CD14-positive monocyte (primary cell): ENCODE data around the gene REXO2. TPM values are rescaled to one million over a fixed set of nuclear protein-coding genes. Genes with fewer than 3 reads are reported as not detected.
A peak's percentile ranks its signal among the peaks of the same experiment; 100 is the strongest.

Source experiments
- DNase-seq, 3 donors: peaks; one replicate each; pipeline ENCODE4 v3.0.0-alpha.2; 2011 to 2022
- H2AFZ ChIP-seq: 2 replicates; pipeline ENCODE4 v1.6.0; 2012; ENCODE audit warnings: mild to moderate bottlenecking, low read depth, low read length, inconsistent platforms; ENCODE audit not compliant: insufficient read depth, poor library complexity, severe bottlenecking
- H3K27ac ChIP-seq, 2 donors: 1 replicate in 1 of 2; 2 replicates in 1 of 2; pipeline ENCODE4 v1.5.1; 2012 to 2013; ENCODE audit warnings: low read length in 2 of 2, control low read depth in 1 of 2, inconsistent platforms in 1 of 2, low read depth in 1 of 2, mild to moderate bottlenecking in 1 of 2
- H3K27me3 ChIP-seq, 2 donors: one replicate each; pipeline versions ENCODE4 v1.6.0 to v1.6.1; 2011 to 2013; ENCODE audit warnings: low read length in 2 of 2; ENCODE audit not compliant: control insufficient read depth in 2 of 2, insufficient read depth in 2 of 2
- H3K36me3 ChIP-seq, 2 donors: replicated peaks in 1 of 2; 1 replicate in 1 of 2; 2 replicates in 1 of 2; pipeline versions ENCODE4 v1.5.1 to v1.6.1; 2012 to 2013; ENCODE audit warnings: low read length in 2 of 2, control low read depth in 1 of 2, inconsistent platforms in 1 of 2, mild to moderate bottlenecking in 1 of 2; ENCODE audit not compliant: insufficient read depth in 2 of 2, control insufficient read depth in 1 of 2
- H3K4me1 ChIP-seq, 2 donors: 1 replicate in 1 of 2; 2 replicates in 1 of 2; pipeline versions ENCODE4 v1.5.1 to v1.6.1; 2012 to 2013; ENCODE audit warnings: low read length in 2 of 2, control low read depth in 1 of 2, inconsistent platforms in 1 of 2, mild to moderate bottlenecking in 1 of 2, moderate library complexity in 1 of 2; ENCODE audit not compliant: insufficient read depth in 2 of 2, control insufficient read depth in 1 of 2
- H3K4me2 ChIP-seq: replicated peaks from 2 replicates; pipeline ENCODE3; 2012; ENCODE audit warnings: low read length, moderate library complexity, mild to moderate bottlenecking; ENCODE audit not compliant: poor library complexity, severe bottlenecking; ENCODE audit errors: extremely low read depth
- H3K4me3 ChIP-seq, 3 experiments: fragments of 200-600 bp in 1 of 3; sonication (generic) in 1 of 3; replicated peaks in 1 of 3; 1 replicate in 2 of 3; 2 replicates in 1 of 3; pipeline ENCODE4 v1.5.1; 2011 to 2013; ENCODE audit warnings: low read length in 3 of 3, mild to moderate bottlenecking in 3 of 3, control low read depth in 2 of 3, low read depth in 2 of 3, inconsistent platforms in 1 of 3, moderate library complexity in 1 of 3
- H3K79me2 ChIP-seq: 2 replicates; pipeline ENCODE4 v1.6.0; 2012; ENCODE audit warnings: mild to moderate bottlenecking, control low read depth, inconsistent platforms, low read length, moderate library complexity; ENCODE audit not compliant: insufficient read depth
- H3K9ac ChIP-seq: 2 replicates; pipeline ENCODE4 v1.6.0; 2017; ENCODE audit warnings: low read length, mild to moderate bottlenecking; ENCODE audit not compliant: insufficient read depth, poor library complexity, severe bottlenecking
- H3K9me3 ChIP-seq, 2 donors: replicated peaks in 1 of 2; 1 replicate in 1 of 2; 2 replicates in 1 of 2; pipeline versions ENCODE4 v1.5.1 to v1.6.1; 2012 to 2013; ENCODE audit warnings: low read length in 2 of 2, control low read depth in 1 of 2; ENCODE audit not compliant: control insufficient read depth in 1 of 2, insufficient read depth in 1 of 2
- H4K20me1 ChIP-seq: 2 replicates; pipeline ENCODE4 v1.6.0; 2012; ENCODE audit warnings: mild to moderate bottlenecking, low read length, control low read depth, moderate library complexity; ENCODE audit not compliant: insufficient read depth
- H3K27ac Mint-ChIP-seq, 7 donors: one replicate each; pipeline ENCODE4 v1.8.0; 2020; ENCODE audit warnings: mild to moderate bottlenecking in 7 of 7, mixed read lengths in 7 of 7, moderate library complexity in 6 of 7, inconsistent platforms in 2 of 7
- H3K27me3 Mint-ChIP-seq, 3 donors: one replicate each; pipeline ENCODE4 v1.8.0; 2021 to 2022; ENCODE audit warnings: low read depth in 3 of 3, mild to moderate bottlenecking in 3 of 3, mixed read lengths in 3 of 3, moderate library complexity in 3 of 3, inconsistent platforms in 1 of 3
- H3K36me3 Mint-ChIP-seq, 2 donors: one replicate each; pipeline ENCODE4 v1.8.0; 2020; ENCODE audit warnings: mixed read lengths in 2 of 2, inconsistent platforms in 1 of 2, mild to moderate bottlenecking in 1 of 2
- H3K4me1 Mint-ChIP-seq: one replicate; pipeline ENCODE4 v1.8.0; 2020; ENCODE audit warnings: mild to moderate bottlenecking, mixed read lengths
- H3K4me3 Mint-ChIP-seq, 2 donors: one replicate each; pipeline ENCODE4 v1.8.0; 2020; ENCODE audit warnings: mild to moderate bottlenecking in 2 of 2, mixed read lengths in 2 of 2, moderate library complexity in 1 of 2
- H3K9me3 Mint-ChIP-seq, 7 donors: one replicate each; pipeline ENCODE4 v1.8.0; 2020 to 2022; ENCODE audit warnings: mixed read lengths in 7 of 7, mild to moderate bottlenecking in 6 of 7, moderate library complexity in 6 of 7, inconsistent platforms in 2 of 7
- CTCF ChIP-seq: fragments of 200-600 bp; IDR thresholded peaks from one replicate; pipeline ENCODE4 v1.8.0; 2022; ENCODE audit warnings: antibody characterized with exemption, mild to moderate bottlenecking
- WGBS: methylation state at CpG from one replicate; pipeline ENCODE4 v1.1.5; 2013; ENCODE audit warnings: missing lambda C conversion rate; ENCODE audit not compliant: insufficient coverage; 5-methylcytosine and 5-hydroxymethylcytosine counted together
- intact Hi-C, 2 donors: fragments of 100-400 bp; cut with micrococcal nuclease; formaldehyde crosslinking; loops; one replicate each; pipeline versions ENCODE4 v1.15.0 to v1.15.1; 2023
- polyA plus RNA-seq, 3 donors: library from polyadenylated mRNA; depleted of rRNA in 1 of 3; unstranded in 2 of 3; stranded (reverse) in 1 of 3; fragments of 300-500 nt in 2 of 3; fragments of >200 nt in 1 of 3; fragmentation: Illumina TruSeq in 2 of 3; gene quantifications; 1 replicate in 2 of 3; 2 replicates in 1 of 3; pipeline ENCODE4 v1.2.3, GENCODE V29; 2012 to 2021

REXO2 gene
- polyA plus RNA-seq, 3 donors: 18.0 to 22.5 (median 22.2) TPM

- Histone ChIP-seq H3K79me2 (peaks cover 19% of the 10 kb centered on the region), H3K9me3 (no peaks in the 10 kb centered on the region), H4K20me1 (no peaks in the 10 kb centered on the region), H2AFZ (no peak overlapping the region), H3K4me3 (no peak overlapping the region), H3K4me1 (peaks cover 17 to 26% of the 10 kb centered on the region in 2 donors), H3K27ac (no peak overlapping the region), H3K27me3 (peaks cover 0 to 6% of the 10 kb centered on the region in 2 donors), H3K4me2 (no peak overlapping the region), H3K36me3 (no peaks in the 10 kb centered on the region), H3K9ac (no peak overlapping the region)
- H3K4me1 Mint-ChIP-seq: peaks cover 23% of the 10 kb centered on the region
- H3K27me3 Mint-ChIP-seq: peaks cover 4 to 13% (median 8%) of the 10 kb centered on the region in 3 donors
- H3K27ac Mint-ChIP-seq: no peak overlapping the region
- no peaks in the 10 kb centered on the region for H3K36me3 Mint-ChIP-seq
- no peaks in the 10 kb centered on the region for H3K9me3 Mint-ChIP-seq
- TF ChIP-seq CTCF: no peak
- intact Hi-C loops: no loop called here
- no peak overlapping the region for H3K4me3 Mint-ChIP-seq
- 60% methylated on average over 1 of the region's 3 CpGs for WGBS
- DNase-seq: no peak
Observed at GRCh38 chr11:114395736-114396135, 43.5 kb upstream of the REXO2 start.

GRCh38 chr11:114396916-114397315, 42.4 kb upstream of the REXO2 start:
- Histone ChIP-seq H3K27me3 (peaks cover 0 to 6% of the 10 kb centered on the region in 2 donors), H3K4me1 (peaks cover 24 to 36% of the 10 kb centered on the region in 2 donors), H3K4me3 (no peak overlapping the region), H3K36me3 (no peaks in the 10 kb centered on the region), H3K9me3 (no peaks in the 10 kb centered on the region), H4K20me1 (no peaks in the 10 kb centered on the region), H2AFZ (no peak overlapping the region), H3K79me2 (peaks cover 31% of the 10 kb centered on the region), H3K4me2 (no peak overlapping the region), H3K27ac (peak overlapping the region in 1 of 2 donors; percentile 45), H3K9ac (no peak overlapping the region)
- Mint-ChIP-seq H3K4me1 (peaks cover 29% of the 10 kb centered on the region), H3K27ac (no peak overlapping the region), H3K4me3 (no peak overlapping the region), H3K36me3 (peaks cover under 1% of the 10 kb centered on the region in 2 donors), H3K27me3 (peaks cover 3 to 13% (median 8%) of the 10 kb centered on the region in 3 donors), H3K9me3 (no peaks in the 10 kb centered on the region)
- intact Hi-C loops: no loop called here
- TF ChIP-seq CTCF: no peak
- DNase-seq: peak; percentile 12 to 52 (median 33)
